Right atrium auricular region (tissue), 2 donors: ENCODE measurements around the gene XRCC1. TPM values are rescaled to one million over a fixed set of nuclear protein-coding genes. Genes with fewer than 3 reads are reported as not detected.

ENCODE experiments used
- DNase-seq: peaks from one replicate; pipeline ENCODE4 v3.0.0-alpha.2; 2019; ENCODE audit warnings: low spot score
- H3K27ac ChIP-seq, 2 donors: fragments of 200-600 bp; sonication (generic); 1 replicate in 1 of 2; 2 replicates in 1 of 2; pipeline ENCODE4 v1.5.1; 2016 to 2019
- H3K27me3 ChIP-seq, 2 donors: fragments of 200-600 bp; sonication (generic); one replicate each; pipeline versions ENCODE4 v1.5.1 to v1.6.0; 2017 to 2019
- H3K36me3 ChIP-seq: fragments of 200-600 bp; sonication (generic); one replicate; pipeline ENCODE4 v1.5.1; 2016
- H3K4me1 ChIP-seq, 2 donors: fragments of 200-600 bp; sonication (generic); one replicate each; pipeline versions ENCODE4 v1.5.1 to v1.6.0; 2017 to 2019
- H3K4me3 ChIP-seq, 2 donors: fragments of 200-600 bp; sonication (generic); 1 replicate in 1 of 2; 2 replicates in 1 of 2; pipeline ENCODE4 v1.5.1; 2017 to 2019; ENCODE audit warnings: mild to moderate bottlenecking in 1 of 2, moderate library complexity in 1 of 2
- H3K9me3 ChIP-seq, 2 donors: fragments of 200-600 bp; sonication (generic); one replicate each; pipeline ENCODE4 v1.5.1; 2019
- total RNA-seq, 2 donors: library from RNA; depleted of rRNA; stranded (reverse); fragments of >200 nt; gene quantifications; one replicate each; pipeline ENCODE4 v1.1.0, GENCODE V29; 2016
- TF ChIP-seq, protein P1 (sequence below), 2 donors: fragments of 200-600 bp; sonication (generic); IDR thresholded peaks; one replicate each; pipeline ENCODE4 v1.5.1; 2019; ENCODE audit warnings: antibody characterized with exemption in 2 of 2

Gene XRCC1
- total RNA-seq, 2 donors from 2014 or later = 14.3 to 14.9 TPM

DNA sequence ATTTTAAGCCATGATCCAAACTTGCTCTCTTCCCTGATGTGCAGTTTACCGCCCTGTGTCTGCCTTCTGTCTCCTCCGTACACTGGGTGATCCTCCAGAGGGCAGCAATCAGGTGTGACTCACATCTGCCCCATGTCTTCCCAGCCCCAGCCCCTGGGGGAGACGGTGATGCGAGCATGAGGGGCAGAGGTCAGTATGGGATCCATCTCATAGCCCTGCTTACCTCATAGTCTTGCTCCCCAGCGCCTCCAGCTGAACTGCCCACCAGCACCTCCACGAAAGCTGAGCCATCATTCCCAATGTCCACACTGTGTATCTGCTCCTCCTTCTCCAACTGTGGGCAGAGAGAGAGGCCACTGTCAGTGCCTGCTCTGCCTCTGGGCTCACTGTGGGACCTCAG is 14.6 kb downstream of the XRCC1 start:
- no peak for DNase-seq
- no peak overlapping the region for H3K27ac ChIP-seq
- no peak overlapping the region for H3K4me3 ChIP-seq
- H3K4me1 ChIP-seq = peaks cover 0 to 13% of the 10 kb centered on the region in 2 donors
- no peaks in the 10 kb centered on the region for H3K27me3 ChIP-seq
- peaks cover 25% of the 10 kb centered on the region for H3K36me3 ChIP-seq
- TF ChIP-seq, protein P1, sequence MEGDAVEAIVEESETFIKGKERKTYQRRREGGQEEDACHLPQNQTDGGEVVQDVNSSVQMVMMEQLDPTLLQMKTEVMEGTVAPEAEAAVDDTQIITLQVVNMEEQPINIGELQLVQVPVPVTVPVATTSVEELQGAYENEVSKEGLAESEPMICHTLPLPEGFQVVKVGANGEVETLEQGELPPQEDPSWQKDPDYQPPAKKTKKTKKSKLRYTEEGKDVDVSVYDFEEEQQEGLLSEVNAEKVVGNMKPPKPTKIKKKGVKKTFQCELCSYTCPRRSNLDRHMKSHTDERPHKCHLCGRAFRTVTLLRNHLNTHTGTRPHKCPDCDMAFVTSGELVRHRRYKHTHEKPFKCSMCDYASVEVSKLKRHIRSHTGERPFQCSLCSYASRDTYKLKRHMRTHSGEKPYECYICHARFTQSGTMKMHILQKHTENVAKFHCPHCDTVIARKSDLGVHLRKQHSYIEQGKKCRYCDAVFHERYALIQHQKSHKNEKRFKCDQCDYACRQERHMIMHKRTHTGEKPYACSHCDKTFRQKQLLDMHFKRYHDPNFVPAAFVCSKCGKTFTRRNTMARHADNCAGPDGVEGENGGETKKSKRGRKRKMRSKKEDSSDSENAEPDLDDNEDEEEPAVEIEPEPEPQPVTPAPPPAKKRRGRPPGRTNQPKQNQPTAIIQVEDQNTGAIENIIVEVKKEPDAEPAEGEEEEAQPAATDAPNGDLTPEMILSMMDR (IDR thresholded peaks at IDR 0.05) = no peak
- no peaks in the 10 kb centered on the region for H3K9me3 ChIP-seq

GRCh38 chr19:43555185-43555770 is 20.0 kb downstream of the XRCC1 start:
- Histone ChIP-seq H3K4me3 (no peak overlapping the region), H3K9me3 (no peaks in the 10 kb centered on the region), H3K27ac (no peak overlapping the region), H3K4me1 (no peaks in the 10 kb centered on the region), H3K36me3 (peaks cover 39% of the 10 kb centered on the region), H3K27me3 (no peaks in the 10 kb centered on the region)
- DNase-seq = peak; percentile 64
- TF ChIP-seq, protein P1 (IDR thresholded peaks at IDR 0.05) = peak; percentile 32 to 66

DNA sequence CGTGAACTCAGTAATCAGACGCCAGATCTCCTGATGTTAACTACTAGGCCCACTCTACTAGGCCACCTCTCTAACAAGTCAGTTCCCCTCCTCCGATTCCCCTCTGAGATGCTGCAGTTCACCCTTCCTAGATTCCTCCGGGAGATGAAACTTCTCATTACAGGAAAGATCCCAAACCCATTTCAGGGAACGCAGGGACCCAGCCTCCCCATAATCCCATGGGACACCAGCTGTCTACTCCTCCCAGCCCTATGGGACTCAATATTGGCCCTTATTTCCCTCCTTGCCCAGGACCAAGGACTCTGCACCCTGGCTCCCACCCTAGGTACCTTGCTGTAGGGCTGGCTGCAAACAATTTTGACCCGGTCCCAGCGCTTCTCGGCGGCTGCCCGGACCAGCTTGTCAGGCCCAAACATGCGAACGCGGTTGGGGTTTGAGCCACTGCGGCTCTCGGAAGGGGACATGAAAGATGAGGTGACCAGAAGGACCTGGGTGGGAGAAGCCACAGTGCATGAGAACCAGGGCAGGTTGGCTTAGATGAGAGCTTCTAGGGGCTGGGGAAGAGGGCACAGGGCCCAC is 20.9 kb downstream of the XRCC1 start:
- H3K4me1 ChIP-seq = no peaks in the 10 kb centered on the region
- peaks cover 35% of the 10 kb centered on the region for H3K36me3 ChIP-seq
- no peak overlapping the region for H3K27ac ChIP-seq
- TF ChIP-seq, protein P1 (IDR thresholded peaks at IDR 0.05) = no peak
- H3K4me3 ChIP-seq = no peak overlapping the region
- no peak for DNase-seq
- no peaks in the 10 kb centered on the region for H3K27me3 ChIP-seq
- no peaks in the 10 kb centered on the region for H3K9me3 ChIP-seq

DNA sequence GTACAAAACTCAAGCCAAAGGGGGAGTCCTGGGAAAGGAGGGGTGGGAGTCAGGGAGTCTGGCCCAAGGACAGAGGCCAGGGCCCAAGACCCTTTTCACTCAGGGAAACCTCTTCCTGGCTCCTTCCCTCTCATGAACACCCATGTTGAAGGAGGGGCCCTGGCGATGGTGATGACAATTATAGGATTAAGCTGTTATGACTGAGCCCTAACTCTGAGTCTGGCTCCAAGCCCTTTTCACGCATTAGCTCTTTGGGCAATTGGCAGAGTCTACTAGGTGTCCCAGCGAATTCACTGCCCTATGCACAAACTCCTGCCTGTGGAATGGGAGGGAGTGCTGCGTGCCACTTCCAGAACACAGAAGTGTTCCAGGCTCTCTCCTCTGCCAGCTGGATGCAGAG is 21.7 kb downstream of the XRCC1 start:
- DNase-seq = no peak
- TF ChIP-seq, protein P1 (IDR thresholded peaks at IDR 0.05) = no peak
- no peaks in the 10 kb centered on the region for H3K4me1 ChIP-seq
- H3K4me3 ChIP-seq = no peak overlapping the region
- no peaks in the 10 kb centered on the region for H3K27me3 ChIP-seq
- H3K27ac ChIP-seq = no peak overlapping the region
- peaks cover 35% of the 10 kb centered on the region for H3K36me3 ChIP-seq
- no peaks in the 10 kb centered on the region for H3K9me3 ChIP-seq

- H3K27me3 ChIP-seq = no peaks in the 10 kb centered on the region
- H3K4me1 ChIP-seq = no peaks in the 10 kb centered on the region
- DNase-seq = no peak
- no peak overlapping the region for H3K4me3 ChIP-seq
- TF ChIP-seq, protein P1 (IDR thresholded peaks at IDR 0.05) = no peak
- H3K27ac ChIP-seq = no peak overlapping the region
- H3K9me3 ChIP-seq = no peaks in the 10 kb centered on the region
- H3K36me3 ChIP-seq = peaks cover 28% of the 10 kb centered on the region
Measured at GRCh38 chr19:43552616-43553015, 22.7 kb downstream of the XRCC1 start.

- no peak overlapping the region for H3K4me3 ChIP-seq
- peaks cover 28% of the 10 kb centered on the region for H3K36me3 ChIP-seq
- H3K27ac ChIP-seq = no peak overlapping the region
- no peaks in the 10 kb centered on the region for H3K4me1 ChIP-seq
- DNase-seq = no peak
- TF ChIP-seq, protein P1 (IDR thresholded peaks at IDR 0.05) = no peak
- no peaks in the 10 kb centered on the region for H3K9me3 ChIP-seq
- H3K27me3 ChIP-seq = no peaks in the 10 kb centered on the region
Measured at GRCh38 chr19:43552198-43552450, 23.2 kb downstream of the XRCC1 start.
